ENCODE data around the gene ZNF407.

ZNF407 gene

GRCh38 chr18:74869904-74870863, 272.5 kb downstream of the ZNF407 start:
- no peaks in the 10 kb centered on the region for H3F3A ChIP-seq (ENCODE audit: insufficient read depth)
- no peaks in the 10 kb centered on the region for H3K36me3 ChIP-seq (ENCODE audit: low read length)
- no peaks in the 10 kb centered on the region for H3K79me2 ChIP-seq (ENCODE audit: insufficient read depth, low read length)
- H3K4me2 ChIP-seq (ENCODE audit: low read depth, low read length, poor library complexity, severe bottlenecking): peak overlapping the region; percentile 12
- no peak overlapping the region for H3K9ac ChIP-seq (ENCODE audit: low read length)
- no peak for TF ChIP-seq EZH2phosphoT487 (conservative IDR thresholded peaks at IDR 0.05; ENCODE audit: low read length)
- TF ChIP-seq, protein P1, sequence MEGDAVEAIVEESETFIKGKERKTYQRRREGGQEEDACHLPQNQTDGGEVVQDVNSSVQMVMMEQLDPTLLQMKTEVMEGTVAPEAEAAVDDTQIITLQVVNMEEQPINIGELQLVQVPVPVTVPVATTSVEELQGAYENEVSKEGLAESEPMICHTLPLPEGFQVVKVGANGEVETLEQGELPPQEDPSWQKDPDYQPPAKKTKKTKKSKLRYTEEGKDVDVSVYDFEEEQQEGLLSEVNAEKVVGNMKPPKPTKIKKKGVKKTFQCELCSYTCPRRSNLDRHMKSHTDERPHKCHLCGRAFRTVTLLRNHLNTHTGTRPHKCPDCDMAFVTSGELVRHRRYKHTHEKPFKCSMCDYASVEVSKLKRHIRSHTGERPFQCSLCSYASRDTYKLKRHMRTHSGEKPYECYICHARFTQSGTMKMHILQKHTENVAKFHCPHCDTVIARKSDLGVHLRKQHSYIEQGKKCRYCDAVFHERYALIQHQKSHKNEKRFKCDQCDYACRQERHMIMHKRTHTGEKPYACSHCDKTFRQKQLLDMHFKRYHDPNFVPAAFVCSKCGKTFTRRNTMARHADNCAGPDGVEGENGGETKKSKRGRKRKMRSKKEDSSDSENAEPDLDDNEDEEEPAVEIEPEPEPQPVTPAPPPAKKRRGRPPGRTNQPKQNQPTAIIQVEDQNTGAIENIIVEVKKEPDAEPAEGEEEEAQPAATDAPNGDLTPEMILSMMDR (IDR thresholded peaks at IDR 0.05; ENCODE audit: insufficient read depth, low read length, poor library complexity, severe bottlenecking): no peak
- no peak overlapping the region for H2AFZ ChIP-seq (ENCODE audit: low read depth, low read length, severe bottlenecking)
- no peaks in the 10 kb centered on the region for H3K9me3 ChIP-seq (ENCODE audit: insufficient read depth, low read length)
- no peak overlapping the region for H3K4me3 ChIP-seq (ENCODE audit: insufficient read depth, low read length, poor library complexity, severe bottlenecking)
- H3K27me3 ChIP-seq (ENCODE audit: low read length): no peaks in the 10 kb centered on the region
- no peaks in the 10 kb centered on the region for H4K20me1 ChIP-seq (ENCODE audit: low read depth, low read length)
- H3K9me2 ChIP-seq (replicated peaks; ENCODE audit: insufficient read depth, low read length): no peaks in the 10 kb centered on the region
- H3K27ac ChIP-seq (ENCODE audit: low read depth, low read length): no peak overlapping the region

DNA sequence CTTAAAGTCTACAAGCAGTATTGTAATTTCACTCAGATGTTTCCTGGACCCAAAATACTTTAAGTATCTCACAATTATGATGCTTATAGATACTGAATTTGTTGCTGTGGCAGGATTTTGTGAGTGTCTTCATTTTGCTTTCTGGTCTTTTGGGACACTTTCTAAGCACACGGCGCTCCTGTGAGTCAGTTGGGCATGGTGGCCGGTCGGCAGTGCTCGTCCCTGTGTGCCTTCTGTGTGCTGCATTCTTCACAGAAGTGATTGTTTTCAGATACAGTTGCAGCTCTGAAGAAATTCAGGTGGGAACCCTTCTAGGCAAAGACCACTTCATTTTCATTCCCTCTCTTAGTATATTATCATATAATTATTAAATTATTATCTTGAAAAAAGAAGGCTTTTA, 273.3 kb downstream of the ZNF407 start:
- no peaks in the 10 kb centered on the region for H3K27me3 ChIP-seq (ENCODE audit: low read length)
- no peaks in the 10 kb centered on the region for H3K36me3 ChIP-seq (ENCODE audit: low read length)
- no peak overlapping the region for H3K9ac ChIP-seq (ENCODE audit: low read length)
- no peaks in the 10 kb centered on the region for H3F3A ChIP-seq (ENCODE audit: insufficient read depth)
- no peaks in the 10 kb centered on the region for H4K20me1 ChIP-seq (ENCODE audit: low read depth, low read length)
- H3K9me2 ChIP-seq (replicated peaks; ENCODE audit: insufficient read depth, low read length): no peaks in the 10 kb centered on the region
- no peak overlapping the region for H3K4me2 ChIP-seq (ENCODE audit: low read depth, low read length, poor library complexity, severe bottlenecking)
- no peak overlapping the region for H3K27ac ChIP-seq (ENCODE audit: low read depth, low read length)
- no peak for TF ChIP-seq EZH2phosphoT487 (conservative IDR thresholded peaks at IDR 0.05; ENCODE audit: low read length)
- TF ChIP-seq, protein P1 (IDR thresholded peaks at IDR 0.05; ENCODE audit: insufficient read depth, low read length, poor library complexity, severe bottlenecking): no peak
- H2AFZ ChIP-seq (ENCODE audit: low read depth, low read length, severe bottlenecking): no peak overlapping the region
- no peaks in the 10 kb centered on the region for H3K79me2 ChIP-seq (ENCODE audit: insufficient read depth, low read length)
- no peak overlapping the region for H3K4me3 ChIP-seq (ENCODE audit: insufficient read depth, low read length, poor library complexity, severe bottlenecking)
- H3K9me3 ChIP-seq (ENCODE audit: insufficient read depth, low read length): no peaks in the 10 kb centered on the region

DNA sequence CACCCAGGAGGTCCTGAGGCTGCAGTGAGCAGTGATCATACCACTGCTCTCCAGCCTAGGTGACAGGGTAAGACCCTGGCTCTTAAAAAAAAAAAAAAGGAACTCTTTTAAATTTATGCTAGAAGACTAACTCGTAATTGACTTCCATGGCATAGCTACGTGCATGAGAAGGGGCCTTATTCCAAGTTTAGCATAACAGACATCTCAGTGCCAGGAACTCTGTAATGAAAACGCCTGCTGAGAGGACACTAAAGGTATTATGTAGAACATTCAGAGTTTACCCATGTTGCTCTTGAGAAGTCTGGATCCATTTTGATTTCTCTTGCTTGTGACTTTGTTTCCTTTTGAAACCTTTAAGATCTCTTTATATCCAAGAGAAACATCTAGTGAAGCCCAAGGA, 276.0 kb downstream of the ZNF407 start:
- no peak overlapping the region for H3K9ac ChIP-seq (ENCODE audit: low read length)

More for the DNA sequence above, 276.0 kb downstream of the ZNF407 start:
- H3K36me3 ChIP-seq (ENCODE audit: low read length): no peaks in the 10 kb centered on the region
- H4K20me1 ChIP-seq (ENCODE audit: low read depth, low read length): no peaks in the 10 kb centered on the region
- H3F3A ChIP-seq (ENCODE audit: insufficient read depth): no peaks in the 10 kb centered on the region
- TF ChIP-seq, protein P1 (IDR thresholded peaks at IDR 0.05; ENCODE audit: insufficient read depth, low read length, poor library complexity, severe bottlenecking): no peak
- TF ChIP-seq EZH2phosphoT487 (conservative IDR thresholded peaks at IDR 0.05; ENCODE audit: low read length): no peak
- H3K9me3 ChIP-seq (ENCODE audit: insufficient read depth, low read length): no peaks in the 10 kb centered on the region
- H2AFZ ChIP-seq (ENCODE audit: low read depth, low read length, severe bottlenecking): no peak overlapping the region
- H3K9me2 ChIP-seq (replicated peaks; ENCODE audit: insufficient read depth, low read length): no peaks in the 10 kb centered on the region
- H3K27me3 ChIP-seq (ENCODE audit: low read length): no peaks in the 10 kb centered on the region
- H3K4me3 ChIP-seq (ENCODE audit: insufficient read depth, low read length, poor library complexity, severe bottlenecking): no peak overlapping the region
- H3K4me2 ChIP-seq (ENCODE audit: low read depth, low read length, poor library complexity, severe bottlenecking): no peak overlapping the region
- no peaks in the 10 kb centered on the region for H3K79me2 ChIP-seq (ENCODE audit: insufficient read depth, low read length)
- H3K27ac ChIP-seq (ENCODE audit: low read depth, low read length): no peak overlapping the region
